Endodermal cell (in vitro differentiated cells): ENCODE results near the gene MEIOB. TPM values are rescaled to one million over a fixed set of nuclear protein-coding genes. Genes with fewer than 3 reads are reported as not detected.

Experiments used
- DNase-seq: peaks from one replicate; pipeline ENCODE4 v3.0.0-alpha.2; 2017
- H3K27ac ChIP-seq: 2 replicates; pipeline ENCODE4 v1.5.1; 2013; ENCODE audit warnings: mild to moderate bottlenecking, low read depth, low read length, moderate library complexity
- H3K27me3 ChIP-seq: 2 replicates; pipeline ENCODE4 v1.6.1; 2013; ENCODE audit warnings: mild to moderate bottlenecking, low read length, moderate library complexity; ENCODE audit not compliant: insufficient read depth, control insufficient read depth, poor library complexity, severe bottlenecking
- H3K36me3 ChIP-seq: 2 replicates; pipeline ENCODE4 v1.7.0; 2013; ENCODE audit warnings: mild to moderate bottlenecking, low read length, moderate library complexity; ENCODE audit not compliant: control insufficient read depth, insufficient read depth
- H3K4me1 ChIP-seq: one replicate; pipeline ENCODE4 v1.7.0; 2013; ENCODE audit warnings: low read length; ENCODE audit not compliant: control insufficient read depth, insufficient read depth
- H3K4me3 ChIP-seq: 2 replicates; pipeline ENCODE4 v1.5.1; 2013; ENCODE audit warnings: mild to moderate bottlenecking, low read length, moderate library complexity
- H3K9ac ChIP-seq: 2 replicates; pipeline ENCODE4 v1.6.1; 2013; ENCODE audit warnings: mild to moderate bottlenecking, low read length, moderate library complexity; ENCODE audit not compliant: poor library complexity, severe bottlenecking; ENCODE audit errors: extremely low read depth
- H3K9me3 ChIP-seq: 2 replicates; pipeline ENCODE4 v1.6.1; 2013; ENCODE audit warnings: mild to moderate bottlenecking, low read length, moderate library complexity; ENCODE audit not compliant: control insufficient read depth
- H3K27ac Mint-ChIP-seq: 2 replicates; pipeline ENCODE4 v1.8.0; 2020; ENCODE audit warnings: mixed read lengths
- H3K27me3 Mint-ChIP-seq: 2 replicates; pipeline ENCODE4 v1.8.0; 2021; ENCODE audit warnings: mild to moderate bottlenecking, mixed read lengths; ENCODE audit not compliant: insufficient read depth
- H3K36me3 Mint-ChIP-seq: 2 replicates; pipeline ENCODE4 v1.8.0; 2020; ENCODE audit warnings: low read depth, mixed read lengths
- H3K4me1 Mint-ChIP-seq: 2 replicates; pipeline ENCODE4 v1.8.0; 2020; ENCODE audit warnings: mixed read lengths
- H3K4me3 Mint-ChIP-seq: 2 replicates; pipeline ENCODE4 v1.8.0; 2020; ENCODE audit warnings: mild to moderate bottlenecking, moderate library complexity, mixed read lengths
- H3K9me3 Mint-ChIP-seq: 2 replicates; pipeline ENCODE4 v1.8.0; 2020; ENCODE audit warnings: mild to moderate bottlenecking, mixed read lengths
- WGBS, 2 experiments: methylation state at CpG; one replicate each; pipeline versions ENCODE4 v1.1.5 to v1.1.7; 2013; ENCODE audit warnings: missing lambda C conversion rate in 2 of 2, mixed read lengths in 1 of 2; ENCODE audit not compliant: insufficient coverage in 1 of 2, insufficient read length in 1 of 2; 5-methylcytosine and 5-hydroxymethylcytosine counted together
- total RNA-seq, 2 donors: library from RNA; stranded (reverse); fragmentation: NEBNext Ultra II Directional in 1 of 2; extraction: Animal tissue kit (Norgen Biotek cat#: 25700) in 1 of 2; gene quantifications; 2 replicates in 1 of 2; 3 replicates in 1 of 2; pipeline ENCODE4 v1.2.1, GENCODE V29; 2021
- TF ChIP-seq, protein P1 (sequence below): fragments of 200-600 bp; sonication (generic); conservative IDR thresholded peaks from 2 replicates; pipeline ENCODE4 v1.5.0; 2021; ENCODE audit warnings: antibody characterized with exemption, mild to moderate bottlenecking

The MEIOB gene
- total RNA-seq, 2 donors from 2014 or later, result not detected

DNA sequence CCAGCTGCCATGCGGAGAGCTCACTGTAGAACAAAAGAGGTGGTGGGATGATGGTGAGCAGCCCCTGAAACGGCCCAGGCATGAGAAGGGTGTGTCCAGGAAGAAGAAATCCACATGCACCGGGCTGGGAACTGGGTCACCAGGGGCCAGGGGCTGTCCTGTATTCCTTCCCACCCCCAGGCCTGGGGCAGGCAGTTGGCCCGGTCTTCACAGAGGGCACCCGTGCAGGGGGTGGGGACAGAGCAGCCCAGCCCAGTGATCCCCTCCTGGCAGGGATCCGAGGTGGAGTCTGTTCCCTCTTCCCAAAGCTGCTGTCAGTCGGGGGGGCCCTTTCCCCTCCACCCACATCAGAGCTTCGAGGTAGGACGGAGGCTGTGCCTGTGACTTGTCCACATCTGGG, 37.0 kb upstream of the MEIOB start:
- Mint-ChIP-seq H3K27ac (no peak overlapping the region), H3K36me3 (no peaks in the 10 kb centered on the region), H3K4me3 (no peak overlapping the region), H3K4me1 (no peaks in the 10 kb centered on the region), H3K27me3 (peaks cover 6% of the 10 kb centered on the region), H3K9me3 (no peaks in the 10 kb centered on the region)
- TF ChIP-seq, protein P1, sequence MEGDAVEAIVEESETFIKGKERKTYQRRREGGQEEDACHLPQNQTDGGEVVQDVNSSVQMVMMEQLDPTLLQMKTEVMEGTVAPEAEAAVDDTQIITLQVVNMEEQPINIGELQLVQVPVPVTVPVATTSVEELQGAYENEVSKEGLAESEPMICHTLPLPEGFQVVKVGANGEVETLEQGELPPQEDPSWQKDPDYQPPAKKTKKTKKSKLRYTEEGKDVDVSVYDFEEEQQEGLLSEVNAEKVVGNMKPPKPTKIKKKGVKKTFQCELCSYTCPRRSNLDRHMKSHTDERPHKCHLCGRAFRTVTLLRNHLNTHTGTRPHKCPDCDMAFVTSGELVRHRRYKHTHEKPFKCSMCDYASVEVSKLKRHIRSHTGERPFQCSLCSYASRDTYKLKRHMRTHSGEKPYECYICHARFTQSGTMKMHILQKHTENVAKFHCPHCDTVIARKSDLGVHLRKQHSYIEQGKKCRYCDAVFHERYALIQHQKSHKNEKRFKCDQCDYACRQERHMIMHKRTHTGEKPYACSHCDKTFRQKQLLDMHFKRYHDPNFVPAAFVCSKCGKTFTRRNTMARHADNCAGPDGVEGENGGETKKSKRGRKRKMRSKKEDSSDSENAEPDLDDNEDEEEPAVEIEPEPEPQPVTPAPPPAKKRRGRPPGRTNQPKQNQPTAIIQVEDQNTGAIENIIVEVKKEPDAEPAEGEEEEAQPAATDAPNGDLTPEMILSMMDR, result no peak
- WGBS, 2 experiments, result 83 to 88% methylated on average over 6 to 9 of the region's 9 CpGs
- no peaks in the 10 kb centered on the region for H3K9me3 ChIP-seq
- H3K4me3 ChIP-seq, result no peak overlapping the region
- no peak for DNase-seq
- no peak overlapping the region for H3K9ac ChIP-seq
- no peak overlapping the region for H3K27ac ChIP-seq
- no peaks in the 10 kb centered on the region for H3K4me1 ChIP-seq
- H3K36me3 ChIP-seq, result no peaks in the 10 kb centered on the region
- peaks cover 5% of the 10 kb centered on the region for H3K27me3 ChIP-seq

DNA sequence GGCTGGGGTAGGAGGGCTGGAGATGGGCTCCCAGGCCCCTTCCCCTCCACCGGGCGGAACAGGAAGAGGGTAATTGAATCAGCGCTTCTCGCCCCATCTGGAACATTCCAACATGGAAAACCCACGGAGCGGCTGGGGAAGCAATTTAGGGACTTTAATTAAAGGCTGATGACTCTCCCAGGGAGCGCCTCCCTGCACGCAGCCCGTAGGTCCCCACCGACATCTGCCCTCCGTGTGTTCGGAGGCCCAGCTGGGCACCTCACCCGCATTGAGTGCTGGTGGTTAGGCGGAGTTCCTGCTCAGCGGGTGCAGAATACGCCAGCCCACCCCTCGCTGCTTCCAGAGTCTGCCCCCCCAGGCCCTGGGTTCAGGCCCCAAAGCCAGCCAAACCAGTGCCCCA, 36.2 kb upstream of the MEIOB start:
- H3K36me3 ChIP-seq, result no peaks in the 10 kb centered on the region
- no peaks in the 10 kb centered on the region for H3K9me3 Mint-ChIP-seq
- no peak overlapping the region for H3K9ac ChIP-seq
- no peaks in the 10 kb centered on the region for H3K9me3 ChIP-seq
- H3K27me3 Mint-ChIP-seq, result peaks cover 6% of the 10 kb centered on the region
- DNase-seq, result no peak
- 84 to 89% methylated on average over 17 of the region's 17 CpGs for WGBS, 2 experiments
- TF ChIP-seq, protein P1, result no peak
- no peak overlapping the region for H3K4me3 ChIP-seq
- no peaks in the 10 kb centered on the region for H3K36me3 Mint-ChIP-seq
- no peak overlapping the region for H3K4me3 Mint-ChIP-seq
- H3K27me3 ChIP-seq, result no peaks in the 10 kb centered on the region
- no peak overlapping the region for H3K27ac Mint-ChIP-seq
- H3K4me1 ChIP-seq, result no peaks in the 10 kb centered on the region
- H3K27ac ChIP-seq, result no peak overlapping the region
- H3K4me1 Mint-ChIP-seq, result no peaks in the 10 kb centered on the region

DNA sequence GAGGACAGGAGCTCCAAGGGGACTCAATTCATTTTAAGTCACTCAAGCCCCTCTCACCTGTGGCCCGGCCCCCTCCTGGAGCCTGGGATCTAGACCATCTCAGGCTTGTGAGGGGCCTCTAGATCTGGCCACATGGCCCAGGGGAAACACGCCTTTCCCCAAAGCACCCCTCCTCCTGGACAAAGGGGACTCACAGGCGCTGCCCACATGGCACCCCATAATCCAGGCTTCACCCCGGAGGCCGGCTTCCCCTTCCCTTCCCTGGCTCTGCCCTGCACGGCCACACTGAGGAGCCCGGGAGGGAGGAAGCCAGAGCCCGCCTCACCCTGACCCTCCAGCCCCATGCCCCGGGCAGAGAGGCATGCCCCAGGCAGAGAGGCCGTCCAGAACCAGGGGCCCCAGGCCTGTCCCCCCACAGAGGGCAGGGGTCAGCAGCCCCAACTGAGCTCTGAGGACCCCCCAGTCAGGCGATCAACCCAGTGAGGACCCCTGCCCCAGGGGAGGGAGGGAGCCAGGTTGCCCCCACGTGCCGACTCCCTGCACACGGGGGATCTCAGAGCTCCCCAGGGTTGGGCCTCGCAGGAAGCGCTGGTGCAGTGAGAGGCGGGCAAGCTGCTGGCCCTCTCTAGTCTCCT, 35.4 kb upstream of the MEIOB start:
- Mint-ChIP-seq H3K27ac (no peak overlapping the region), H3K9me3 (no peaks in the 10 kb centered on the region), H3K4me3 (no peak overlapping the region), H3K4me1 (no peaks in the 10 kb centered on the region), H3K36me3 (no peaks in the 10 kb centered on the region), H3K27me3 (peaks cover 4% of the 10 kb centered on the region)
- Histone ChIP-seq H3K4me3 (no peak overlapping the region), H3K27ac (no peak overlapping the region), H3K9ac (no peak overlapping the region), H3K4me1 (no peaks in the 10 kb centered on the region), H3K9me3 (no peaks in the 10 kb centered on the region), H3K36me3 (no peaks in the 10 kb centered on the region), H3K27me3 (no peaks in the 10 kb centered on the region)
- DNase-seq, result no peak
- WGBS, 2 experiments, result 90 to 94% methylated on average over 5 to 17 of the region's 17 CpGs
- TF ChIP-seq, protein P1, result no peak
